NCI-H2081 treated with DMSO at 0.1 percent for 48 hours (cell line): ENCODE results near the gene KRTAP5-2.
"Not testable (repeated sequence)": the region's sequence is repeated elsewhere in the genome, so short reads cannot be mapped to it uniquely, and the experiment has no call there.

Source experiments
- DNase-seq: peaks from one replicate; lab custom pipeline; 2025; lab: John Stamatoyannopoulos, UW

KRTAP5-2 gene

DNA sequence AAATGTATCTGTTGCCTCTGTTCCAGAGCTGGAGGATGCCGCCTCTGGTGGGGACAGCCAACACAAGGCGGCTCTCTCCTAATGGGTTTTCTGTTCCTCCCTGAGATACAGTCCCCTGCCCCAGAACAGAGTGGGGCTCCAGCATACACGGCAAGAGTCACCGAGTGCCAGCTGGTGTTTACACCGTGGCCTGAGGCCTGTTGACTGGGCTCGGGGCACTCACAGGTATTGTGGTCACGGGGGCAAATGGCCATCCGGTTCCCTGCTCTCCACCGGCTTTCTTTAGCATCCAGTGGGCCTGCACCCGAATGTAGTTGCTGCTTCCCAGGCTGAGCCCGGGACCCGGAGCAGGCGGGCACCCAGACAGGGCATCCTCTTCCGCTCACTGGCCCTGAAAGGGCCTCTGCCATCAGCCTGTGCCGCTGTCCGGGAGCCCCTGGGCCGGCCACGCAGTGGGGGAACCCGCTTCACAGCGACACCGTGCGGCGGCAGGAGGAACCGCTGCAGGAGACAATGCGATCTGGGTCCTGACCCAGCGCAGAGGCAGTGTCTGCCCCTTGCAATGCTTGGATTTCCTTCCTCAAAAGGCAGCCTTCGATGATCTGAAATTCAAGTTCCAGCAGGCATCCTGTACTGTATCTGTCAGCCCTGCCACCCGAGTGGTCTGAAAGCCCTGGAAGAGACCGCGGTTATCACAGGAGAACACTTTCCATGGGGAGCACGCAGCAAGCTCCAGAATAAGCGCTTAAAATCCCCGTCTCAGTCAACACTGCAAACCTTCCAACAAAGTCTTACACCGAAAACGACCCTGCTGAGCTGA lies 30.6 kb upstream of the KRTAP5-2 start:
- no peak for DNase-seq

DNA sequence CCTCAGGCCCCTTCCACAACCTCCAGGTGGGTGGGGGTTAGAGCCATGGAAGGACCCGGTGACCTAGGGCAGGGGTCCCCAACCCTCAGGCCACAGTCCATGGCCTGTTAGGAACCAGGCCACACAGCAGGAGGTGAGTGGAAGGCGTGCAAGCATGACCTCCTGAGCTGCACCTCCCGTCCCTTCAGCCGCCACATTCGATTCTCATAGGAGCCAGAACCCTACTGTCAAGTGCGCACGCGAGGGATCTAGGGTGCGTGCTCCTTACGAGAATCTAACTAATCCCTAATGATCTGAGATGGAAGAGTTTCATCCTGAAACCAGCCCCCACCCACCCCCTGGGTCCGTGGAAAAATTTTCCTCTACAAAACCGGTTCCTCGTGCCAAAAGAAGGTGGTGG lies 27.4 kb upstream of the KRTAP5-2 start:
- DNase-seq: no peak

DNA sequence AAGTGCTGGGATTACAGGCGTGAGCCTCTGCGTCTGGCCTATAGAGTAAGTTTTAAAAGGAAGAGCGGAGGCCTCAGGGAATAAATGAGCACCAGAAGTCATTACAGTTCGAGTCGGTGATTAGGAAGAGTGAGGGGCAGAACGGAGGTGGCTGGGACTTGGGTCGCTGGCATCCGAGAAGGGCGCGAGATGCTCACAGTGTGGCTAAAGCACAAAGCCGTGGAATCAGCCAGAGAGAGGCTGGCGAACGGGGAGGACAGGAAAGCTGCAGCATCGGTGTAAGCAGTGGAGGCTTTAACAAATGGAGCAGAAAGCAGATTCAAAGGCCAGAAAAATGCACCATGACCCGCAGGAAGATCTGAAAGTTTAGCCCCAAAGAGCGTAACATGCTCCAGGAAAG lies 26.5 kb upstream of the KRTAP5-2 start:
- no peak for DNase-seq

DNA sequence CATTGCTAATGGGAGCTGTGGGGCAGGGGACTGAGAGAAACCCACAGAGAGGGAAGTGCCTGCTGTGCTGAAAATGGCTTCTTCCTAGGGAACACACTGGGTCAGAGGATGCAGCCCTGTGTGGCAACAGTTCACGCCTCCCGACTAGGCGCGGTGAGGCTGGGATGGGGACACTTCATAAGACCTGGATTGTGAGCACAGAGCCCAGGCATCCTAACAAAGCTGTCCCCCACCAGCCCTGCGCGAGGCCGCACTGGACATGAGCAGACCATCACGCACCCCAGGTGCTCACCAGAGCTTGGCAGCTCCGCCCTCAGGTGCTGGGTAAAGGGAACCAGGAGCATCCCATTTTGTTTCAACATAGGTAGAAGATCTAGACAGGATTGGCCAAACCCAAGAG lies 25.6 kb upstream of the KRTAP5-2 start:
- no peak for DNase-seq

DNA sequence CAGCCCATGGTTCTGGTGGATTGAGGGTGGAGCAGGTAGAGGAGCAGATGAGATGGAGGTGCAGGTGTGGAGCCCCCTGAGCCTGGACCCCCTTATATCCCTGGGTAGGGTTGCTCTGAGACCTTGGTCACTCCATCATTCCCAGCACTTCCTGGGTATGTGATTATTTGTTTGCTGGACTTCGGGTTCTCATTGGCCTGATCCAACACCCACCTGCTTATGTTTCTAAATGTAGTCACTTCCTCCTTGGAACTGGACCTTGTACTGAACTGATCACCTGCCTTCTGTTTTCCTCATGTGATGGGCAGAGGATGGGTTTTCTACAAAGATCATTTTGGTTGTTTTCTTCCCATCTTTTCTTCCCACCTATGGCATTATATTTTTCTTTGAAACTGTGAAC lies 24.0 kb upstream of the KRTAP5-2 start, which contains the start of gene KRTAP5-4:
TSS of gene KRTAP5-4 (minus strand) at position 53 of the 400 bp plus-strand sequence. CDS start at position 8, 45 bp downstream.
- no peak for DNase-seq

DNA sequence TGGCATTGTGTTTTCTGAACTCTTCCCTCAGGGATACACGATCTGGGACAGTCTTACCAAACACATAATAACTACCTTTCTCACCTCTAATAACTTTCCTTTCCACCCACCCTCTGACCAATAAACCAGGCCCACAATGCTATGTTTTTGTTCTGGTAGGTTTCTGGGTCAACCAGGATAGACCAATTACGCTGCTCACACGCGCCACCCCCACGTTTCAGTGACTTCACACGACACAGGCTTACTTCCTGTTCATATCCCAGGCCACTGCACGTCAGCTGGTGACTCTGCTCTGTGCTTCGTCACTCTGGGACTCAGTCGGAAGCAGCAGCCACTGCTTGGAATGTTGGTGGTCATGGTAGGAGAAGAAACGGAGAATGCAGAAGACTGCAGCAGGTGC lies 21.4 kb upstream of the KRTAP5-2 start:
- DNase-seq: no peak

DNA sequence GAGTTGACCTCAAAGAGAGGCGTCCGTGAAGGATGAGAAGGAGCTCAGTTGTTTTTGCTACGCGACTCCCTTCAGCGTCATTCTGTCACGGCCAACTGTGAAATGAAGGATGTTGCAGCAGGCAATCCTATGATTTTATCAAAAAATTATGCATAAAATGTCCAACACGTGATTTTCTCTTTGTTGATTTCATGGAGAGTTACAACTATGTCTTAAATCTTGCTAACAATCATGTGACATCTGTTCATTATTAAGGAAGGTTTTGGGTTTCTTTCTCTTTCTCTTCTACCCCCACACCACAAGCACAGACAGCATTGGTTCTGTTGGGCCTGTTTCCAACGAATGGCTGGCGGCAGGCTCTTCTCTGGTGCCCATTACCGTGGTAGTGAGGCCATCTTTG lies 20.1 kb upstream of the KRTAP5-2 start:
- DNase-seq: no peak

DNA sequence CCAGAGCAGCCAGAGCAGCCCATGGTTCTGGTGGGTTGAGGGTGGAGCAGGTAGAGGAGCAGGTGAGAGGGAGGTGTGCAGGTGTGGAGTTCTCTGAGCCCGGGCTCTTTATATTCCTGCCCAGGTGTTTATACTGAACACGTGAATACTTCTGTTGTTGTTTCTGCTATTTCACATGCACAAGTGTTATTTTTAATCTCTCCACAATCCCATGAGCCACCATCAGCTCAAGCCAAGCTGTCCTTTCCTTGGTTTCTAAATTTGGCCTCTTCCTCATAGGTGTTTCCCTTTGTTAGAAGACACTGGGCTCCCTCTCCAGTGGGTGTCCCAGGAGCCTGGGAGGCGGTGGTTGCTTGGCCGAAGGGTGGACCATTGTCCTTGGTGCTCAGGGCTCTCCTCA lies 10.3 kb upstream of the KRTAP5-2 start, which contains the start of gene KRTAP5-3:
TSS of gene KRTAP5-3 (minus strand) at position 101 of the 400 bp plus-strand sequence. CDS start at position 23, 78 bp downstream.
- no peak for DNase-seq

DNA sequence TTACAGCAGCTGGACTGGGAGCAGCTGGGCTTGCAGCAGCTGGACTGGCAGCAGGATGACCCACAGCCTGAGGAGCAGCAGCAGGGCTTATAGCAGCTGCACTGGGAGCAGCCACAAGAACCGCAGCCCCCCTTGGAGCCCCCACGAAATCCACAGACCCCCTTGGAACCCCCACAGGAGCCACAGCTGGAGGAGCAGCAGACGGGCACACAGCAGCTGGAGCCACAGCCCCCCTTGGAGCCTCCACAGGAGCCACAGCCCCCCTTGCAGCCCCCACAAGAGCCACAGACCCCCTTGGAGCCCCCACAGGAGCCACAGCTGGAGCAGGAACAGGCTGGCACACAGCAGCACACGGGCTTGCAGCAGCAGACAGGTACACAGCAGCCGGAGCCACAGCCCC lies 9.8 kb upstream of the KRTAP5-2 start:
- not testable (repeated sequence) for DNase-seq

DNA sequence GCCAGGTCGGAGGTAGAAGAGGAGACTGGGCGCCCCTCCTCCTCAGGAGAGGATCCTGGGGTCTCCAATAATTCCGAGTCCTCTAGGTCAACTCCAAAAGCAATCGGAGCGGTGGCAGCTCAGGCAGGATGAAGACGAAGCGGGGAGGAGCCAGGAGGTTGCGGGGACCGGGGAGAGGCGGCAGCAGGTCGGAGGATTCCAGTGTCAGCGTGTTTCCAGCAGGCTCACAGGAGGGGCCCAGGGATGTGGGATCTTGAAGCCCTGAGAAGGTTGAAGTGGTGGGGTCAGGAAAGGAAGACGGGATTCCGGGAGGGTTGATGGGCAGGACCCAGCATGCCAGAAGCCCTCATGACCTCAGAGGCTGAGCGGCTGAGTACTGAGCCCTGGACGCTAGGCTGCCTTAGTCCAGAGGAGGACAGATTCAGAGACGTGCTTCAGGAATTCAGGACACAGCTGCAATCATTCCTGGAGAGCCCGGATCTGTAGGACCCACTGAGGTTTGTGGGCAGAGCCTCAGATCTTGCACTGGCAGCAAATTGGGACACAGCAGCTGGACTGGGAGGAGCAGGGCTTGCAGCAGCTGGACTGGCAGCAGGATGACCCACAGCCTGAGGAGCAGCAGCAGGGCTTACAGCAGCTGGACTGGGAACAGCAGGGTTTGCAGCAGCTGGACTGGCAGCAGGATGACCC lies 9.2 kb upstream of the KRTAP5-2 start:
- not testable (repeated sequence) for DNase-seq

DNA sequence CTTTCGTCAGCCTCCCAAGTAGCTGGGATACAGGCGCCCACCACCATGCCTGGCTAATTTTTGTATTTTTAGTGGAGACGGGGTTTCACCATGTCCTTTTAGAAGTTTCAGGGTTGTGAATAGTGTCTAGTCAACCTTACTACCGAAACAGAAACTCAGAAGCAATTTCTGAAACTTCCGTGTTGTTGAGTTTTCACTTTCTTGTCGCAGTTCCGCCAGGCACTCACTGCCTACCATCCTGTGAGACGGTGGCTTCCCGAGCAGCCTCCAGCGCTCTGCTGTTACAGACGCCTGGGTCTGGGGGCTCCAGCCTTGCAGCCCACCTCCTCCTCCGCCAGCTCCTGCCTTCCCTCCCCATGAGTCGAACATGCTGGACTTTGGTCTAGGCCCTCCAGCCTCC lies 7.8 kb upstream of the KRTAP5-2 start:
- DNase-seq: not testable (repeated sequence)

DNA sequence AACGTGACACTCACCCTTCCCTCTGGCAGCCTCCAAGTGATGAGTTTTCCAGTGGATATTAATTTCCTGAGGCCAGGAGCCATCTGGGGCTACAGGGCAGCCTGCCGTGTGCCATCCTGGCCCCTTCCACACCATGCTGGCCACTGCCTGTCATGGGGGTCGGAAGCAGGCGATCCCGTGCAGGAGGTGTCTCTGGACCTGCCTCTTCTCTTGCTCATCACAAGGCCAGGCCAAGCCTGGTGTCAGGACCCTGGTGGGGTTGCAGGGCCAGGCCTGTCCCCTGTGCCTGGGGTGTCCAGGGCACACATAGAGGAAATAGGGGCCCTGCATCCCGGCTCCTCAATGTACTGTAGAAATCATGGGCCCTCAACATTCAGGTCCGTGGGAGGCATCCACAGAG lies 6.6 kb upstream of the KRTAP5-2 start:
- no peak for DNase-seq

DNA sequence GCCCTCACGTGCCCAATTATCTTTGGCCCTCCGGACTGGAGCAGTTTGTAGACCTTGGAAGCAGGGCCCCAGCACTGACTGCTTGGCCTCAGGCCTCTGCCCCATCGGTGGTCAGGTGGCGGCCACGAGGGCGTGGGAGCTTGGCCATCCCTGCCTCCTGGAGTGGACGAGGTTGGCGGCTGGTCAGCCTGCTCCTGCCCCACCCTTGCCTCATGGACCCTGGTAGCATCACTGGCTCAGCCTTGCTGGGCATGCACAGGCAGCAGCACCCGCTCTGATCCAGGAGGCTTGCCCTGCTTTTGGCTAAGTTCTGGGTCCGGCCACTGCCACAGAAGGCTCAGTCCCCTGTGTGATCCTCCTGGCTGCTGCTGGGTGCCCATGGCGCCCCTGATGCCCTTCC lies 6.1 kb upstream of the KRTAP5-2 start:
- no peak for DNase-seq

DNA sequence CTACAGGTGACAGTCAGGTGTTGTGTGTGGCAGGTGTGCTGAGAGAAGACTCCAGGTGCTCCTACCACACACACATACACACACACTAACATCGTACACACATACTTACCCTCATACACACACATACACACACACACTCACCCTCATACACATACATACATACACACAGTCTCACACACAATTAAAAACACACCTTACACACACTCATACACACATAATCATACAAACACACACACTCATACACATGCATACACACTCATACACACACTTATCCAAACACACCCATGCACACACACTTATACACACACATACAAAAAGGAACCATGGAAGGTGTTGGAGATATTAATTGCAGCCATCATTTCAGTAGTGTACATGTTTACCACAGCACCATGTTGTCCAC lies 5.5 kb upstream of the KRTAP5-2 start:
- no peak for DNase-seq

DNA sequence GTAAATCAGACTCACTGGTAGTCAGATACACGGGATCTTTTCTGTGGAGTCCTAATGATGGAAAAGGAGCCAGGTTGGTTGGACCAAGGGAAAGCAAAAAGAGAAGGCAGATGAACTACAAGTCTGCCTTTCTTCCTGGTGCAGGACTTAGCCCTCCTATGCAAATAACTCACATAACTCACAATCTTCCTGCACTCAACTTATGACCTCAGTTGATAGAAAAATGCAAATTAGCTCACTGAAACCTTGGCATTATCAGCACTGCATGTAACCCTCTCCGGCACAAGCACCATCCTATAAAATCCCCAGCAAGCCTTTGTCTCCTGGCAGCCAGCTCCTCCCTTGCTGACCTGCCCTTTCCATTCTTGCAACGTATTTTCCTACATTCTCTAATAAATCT lies 3.6 kb upstream of the KRTAP5-2 start:
- not testable (repeated sequence) for DNase-seq

DNA sequence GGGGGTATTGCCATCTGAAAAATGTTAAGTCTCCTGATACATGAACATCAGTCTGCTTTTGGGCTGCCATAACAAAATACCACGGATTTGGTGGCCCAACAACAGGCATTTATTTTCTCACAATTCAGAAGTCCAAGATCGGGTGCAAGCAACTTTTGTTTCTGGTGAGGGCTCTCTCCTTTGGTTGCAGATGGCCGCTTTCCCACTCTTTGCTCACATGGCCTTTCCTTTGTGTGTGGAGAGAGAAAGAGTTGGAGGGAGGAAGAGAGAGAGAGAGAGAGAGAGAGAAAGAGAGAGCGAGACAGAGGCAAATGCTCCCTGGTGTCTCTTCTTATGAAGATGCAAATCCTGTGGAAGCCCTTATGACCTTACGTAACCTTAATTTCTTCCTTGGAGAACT lies 2.5 kb upstream of the KRTAP5-2 start:
- no peak for DNase-seq

DNA sequence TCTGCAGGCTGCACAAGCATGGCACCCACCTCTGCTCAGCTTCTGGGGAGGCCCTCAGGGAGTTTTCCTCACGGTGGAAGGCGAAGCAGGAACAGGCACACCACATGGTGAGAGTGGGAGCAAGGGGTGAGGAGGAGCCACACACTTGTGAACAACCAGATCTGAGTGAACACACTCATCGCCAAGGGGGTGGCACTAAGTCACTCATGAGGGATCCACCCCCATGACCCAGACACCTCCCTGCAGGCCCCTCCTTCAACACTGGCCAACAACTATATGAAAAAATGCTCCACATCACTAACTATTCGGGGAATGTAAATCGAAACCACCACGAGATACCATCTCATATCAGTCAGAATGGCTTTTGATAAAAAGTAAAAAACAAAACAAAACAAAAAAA lies 722 bp upstream of the KRTAP5-2 start:
- no peak for DNase-seq

DNA sequence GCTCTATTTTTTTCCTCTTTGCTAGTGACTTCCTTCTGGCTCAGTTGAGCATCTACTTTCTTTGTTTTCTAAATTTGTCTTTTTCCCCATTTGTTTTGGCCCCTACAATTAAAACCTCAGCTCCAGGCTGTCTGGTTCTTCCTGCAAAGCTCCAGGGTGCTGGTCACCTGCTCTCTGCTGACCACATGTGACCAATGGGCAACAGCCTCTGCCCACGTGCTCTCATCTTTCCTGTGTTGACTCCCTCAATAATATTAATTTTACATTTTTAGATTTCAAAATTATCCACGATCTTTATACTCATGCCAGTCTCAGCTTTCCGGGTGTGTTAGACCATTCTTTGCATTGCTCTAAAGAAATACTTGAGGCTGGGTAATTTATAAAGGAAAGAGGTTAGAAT lies 312 bp upstream of the KRTAP5-2 start:
- DNase-seq: not testable (repeated sequence)

DNA sequence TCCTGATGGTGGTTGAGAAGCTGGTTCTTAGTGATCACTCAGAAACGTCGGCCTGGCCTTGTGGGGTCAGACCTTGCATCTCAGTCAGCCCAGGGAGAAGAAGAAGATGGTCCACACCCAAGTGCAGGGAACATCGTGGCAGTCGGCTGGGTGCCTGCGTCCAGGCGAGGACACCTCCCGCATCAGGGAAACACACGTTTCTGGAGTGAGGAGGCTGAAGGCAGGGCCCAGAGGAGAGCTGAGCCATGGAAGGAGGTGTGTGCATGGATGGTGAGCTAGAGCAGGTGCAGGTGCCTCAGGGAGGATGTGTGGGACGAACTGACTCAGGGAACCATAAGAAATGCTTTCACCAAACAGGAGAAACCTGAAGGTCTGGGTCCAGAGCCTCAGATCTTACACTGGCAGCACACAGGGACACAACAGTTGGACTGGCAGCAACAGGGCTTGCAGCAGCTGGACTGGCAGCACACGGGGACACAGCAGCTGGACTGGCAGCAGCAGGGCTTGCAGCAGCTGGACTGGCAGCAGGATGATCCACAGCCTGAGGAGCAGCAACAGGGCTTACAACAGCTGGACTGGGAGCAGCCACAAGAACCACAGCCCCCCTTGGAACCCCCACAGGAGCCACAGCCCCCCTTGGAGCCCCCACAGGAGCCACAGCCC lies 632 bp downstream of the KRTAP5-2 start:
- no peak for DNase-seq

DNA sequence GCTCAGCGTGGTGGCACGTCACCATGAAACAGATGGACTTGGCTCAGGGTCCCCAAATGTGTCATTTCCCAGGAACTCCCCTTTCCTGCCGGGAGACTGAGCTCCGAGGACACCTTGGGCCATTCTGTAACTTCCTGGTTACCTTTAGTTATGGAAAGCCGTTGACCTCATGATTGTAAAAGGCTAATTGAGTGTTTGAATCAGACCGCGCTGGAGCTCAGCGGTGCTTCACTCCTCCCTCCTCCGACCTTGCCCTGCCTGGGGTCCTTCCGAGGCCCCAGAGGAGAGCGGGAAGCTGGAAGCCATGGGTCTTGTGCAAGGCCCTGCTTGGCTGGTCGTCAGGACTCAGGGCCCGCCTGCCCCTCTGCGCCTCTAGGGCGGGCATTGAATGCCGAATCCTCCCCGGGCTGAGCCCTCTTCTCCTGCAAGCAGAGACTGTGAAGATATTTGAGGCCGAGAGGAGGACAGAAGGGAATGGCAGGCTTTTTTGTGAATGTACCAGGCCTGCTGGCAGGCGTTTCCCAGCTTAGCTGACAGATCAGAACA lies 1.4 kb downstream of the KRTAP5-2 start:
- not testable (repeated sequence) for DNase-seq

DNA sequence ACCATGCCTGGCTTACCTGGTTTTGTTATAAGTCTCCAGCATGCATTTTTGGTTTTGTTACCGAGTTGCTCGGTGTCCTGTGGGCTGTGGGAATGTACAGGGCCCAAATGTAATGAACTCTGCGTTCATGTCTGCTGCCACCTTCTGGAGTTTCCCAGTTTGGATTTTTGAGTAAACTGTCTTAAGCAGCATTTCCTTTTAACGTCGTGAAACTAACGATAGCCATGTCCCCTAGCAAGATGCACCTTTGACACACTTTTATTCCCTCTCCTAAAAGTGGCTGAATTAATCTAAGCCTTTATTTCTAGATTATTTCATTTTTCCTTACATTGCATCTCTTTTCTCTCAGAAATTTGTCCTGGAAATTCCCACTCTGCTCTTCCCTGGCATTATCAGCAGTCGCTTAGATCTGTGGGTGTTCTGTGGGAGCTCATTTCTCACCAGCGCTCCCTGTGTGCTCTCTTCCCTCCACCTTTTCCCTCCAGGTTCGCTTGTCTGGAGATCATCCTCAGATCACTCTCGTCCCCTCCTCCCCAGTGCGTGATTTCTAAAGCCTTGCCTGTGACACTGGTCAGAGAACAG lies 2.0 kb downstream of the KRTAP5-2 start:
- not testable (repeated sequence) for DNase-seq

DNA sequence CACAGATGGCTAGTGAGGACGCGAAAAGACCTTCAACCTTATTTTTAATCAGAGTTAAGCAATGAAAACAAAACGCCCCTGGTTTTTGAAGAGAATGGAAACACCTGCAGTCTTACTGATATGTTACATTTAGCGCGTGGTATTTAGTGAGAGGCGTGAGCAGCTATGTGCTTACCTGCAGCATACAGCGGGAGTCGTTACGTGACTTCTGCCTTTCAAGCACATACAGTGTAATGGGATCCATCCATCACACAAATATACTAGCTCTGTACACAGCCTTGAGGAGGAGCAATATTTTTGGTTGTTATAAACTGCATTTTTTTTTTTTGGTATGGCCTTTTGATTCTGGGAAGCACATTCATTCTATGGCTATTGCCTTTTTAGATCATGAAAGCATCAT lies 5.5 kb downstream of the KRTAP5-2 start:
- no peak for DNase-seq
